Transverse colon (tissue), 4 donors: ENCODE results near the gene GAB3.

Experiments used
- CTCF ChIP-seq, 5 experiments: fragments of 200-600 bp in 3 of 5; fragments of 450-650 bp in 2 of 5; sonication (generic) in 3 of 5; IDR thresholded peaks; 1 replicate in 2 of 5; 2 replicates in 3 of 5; pipeline ENCODE4 v1.5.1; 2016 to 2017; ENCODE audit warnings: antibody characterized with exemption in 5 of 5, inconsistent platforms in 3 of 5, mild to moderate bottlenecking in 2 of 5, moderate library complexity in 1 of 5
- EP300 ChIP-seq: sonication (generic); formaldehyde crosslinking; IDR thresholded peaks from one replicate; pipeline ENCODE4 v1.6.1; 2017; ENCODE audit warnings: antibody characterized with exemption, low read depth
- POLR2AphosphoS5 ChIP-seq, 3 donors: sonication (generic); formaldehyde crosslinking; IDR thresholded peaks; one replicate each; pipeline ENCODE4 v1.6.1; 2016; ENCODE audit warnings: antibody characterized with exemption in 3 of 3

- TF ChIP-seq CTCF (IDR thresholded peaks at IDR 0.05): no peak
- no peak for TF ChIP-seq POLR2AphosphoS5 (IDR thresholded peaks at IDR 0.05)
- no peak for TF ChIP-seq EP300
These were observed 7.8 kb upstream of the GAB3 start for GRCh38 chrX:154758696-154759095.
